B cell (primary cell): ENCODE measurements around the gene SLC9A3. TPM values are rescaled to one million over a fixed set of nuclear protein-coding genes. Genes with fewer than 3 reads are reported as not detected.

Source experiments
- ATAC-seq: fragments of 200-7000 bp; cut with Tn5 transposase; one replicate; pipeline ENCODE4 v1.10.0; 2021; ENCODE audit warnings: low read depth, mild to moderate bottlenecking, moderate number of reproducible peaks, moderate library complexity
- CTCF ChIA-PET: fragments of 350-600 bp; sonication (Branson Sonifier 250); formaldehyde crosslinking; loops from one replicate; lab custom pipeline; 2021; ENCODE audit warnings: antibody characterized with exemption, inconsistent platforms; lab: Charles Lee
- POLR2A ChIA-PET: fragments of 350-600 bp; sonication (Branson Sonifier 250); formaldehyde crosslinking; loops from one replicate; lab custom pipeline; 2021; ENCODE audit warnings: antibody characterized with exemption; lab: Charles Lee
- DNase-seq: peaks from one replicate; pipeline ENCODE4 v3.0.0; 2013
- H2AFZ ChIP-seq: 2 replicates; pipeline ENCODE4 v1.6.1; 2012; ENCODE audit warnings: mild to moderate bottlenecking, low read depth, low read length; ENCODE audit not compliant: insufficient read depth, poor library complexity, severe bottlenecking
- H3K27ac ChIP-seq, 2 donors: 1 replicate in 1 of 2; 2 replicates in 1 of 2; pipeline ENCODE4 v1.5.1; 2012 to 2013; ENCODE audit warnings: low read length in 2 of 2, mild to moderate bottlenecking in 2 of 2, moderate library complexity in 1 of 2
- H3K27me3 ChIP-seq, 4 experiments: fragments of 200-600 bp in 1 of 4; sonication (generic) in 1 of 4; replicated peaks in 1 of 4; 1 replicate in 2 of 4; 2 replicates in 2 of 4; pipeline versions ENCODE4 v1.6.1 to v1.7.0; 2013 to 2016; ENCODE audit warnings: low read length in 3 of 4, mild to moderate bottlenecking in 2 of 4, mixed read lengths in 1 of 4, moderate library complexity in 1 of 4; ENCODE audit not compliant: insufficient read depth in 4 of 4, control insufficient read depth in 3 of 4; ENCODE audit errors: control extremely low read depth in 1 of 4
- H3K36me3 ChIP-seq, 2 experiments: replicated peaks in 1 of 2; 1 replicate in 1 of 2; 2 replicates in 1 of 2; pipeline versions ENCODE4 v1.6.1 to v1.7.1; 2013; ENCODE audit warnings: low read length in 1 of 2; ENCODE audit not compliant: insufficient read depth in 2 of 2, control insufficient read depth in 1 of 2; ENCODE audit errors: control extremely low read depth in 1 of 2, extremely low read depth in 1 of 2
- H3K4me1 ChIP-seq, 2 donors: fragments of 200-600 bp in 1 of 2; sonication (generic) in 1 of 2; 1 replicate in 1 of 2; 2 replicates in 1 of 2; pipeline versions ENCODE4 v1.5.1 to v1.6.1; 2013 to 2017; ENCODE audit warnings: low read length in 2 of 2; ENCODE audit not compliant: control insufficient read depth in 2 of 2, insufficient read depth in 2 of 2
- H3K4me2 ChIP-seq: replicated peaks from 2 replicates; pipeline ENCODE3; 2012; ENCODE audit warnings: mild to moderate bottlenecking, low read depth, low read length; ENCODE audit not compliant: poor library complexity, severe bottlenecking
- H3K4me3 ChIP-seq, 5 experiments: fragments of 200-600 bp in 1 of 5; sonication (generic) in 1 of 5; 1 replicate in 3 of 5; 2 replicates in 2 of 5; pipeline versions ENCODE4 v1.5.1 to v1.7.0; 2011 to 2016; ENCODE audit warnings: low read length in 4 of 5, mild to moderate bottlenecking in 4 of 5, low read depth in 2 of 5, control low read depth in 1 of 5, moderate library complexity in 1 of 5; ENCODE audit not compliant: insufficient read depth in 1 of 5; ENCODE audit errors: control extremely low read depth in 1 of 5, extremely low read depth in 1 of 5
- H3K79me2 ChIP-seq: fragments of 200-600 bp; sonication (generic); one replicate; pipeline ENCODE4 v1.6.0; 2016; ENCODE audit warnings: low read length; ENCODE audit not compliant: control insufficient read depth, insufficient read depth
- H3K9ac ChIP-seq: fragments of 200-600 bp; sonication (generic); 2 replicates; pipeline ENCODE4 v1.6.1; 2017; ENCODE audit warnings: mild to moderate bottlenecking, low read length, moderate library complexity
- H3K9me3 ChIP-seq, 3 donors: one replicate each; pipeline versions ENCODE4 v1.6.1 to v1.7.1; 2013; ENCODE audit warnings: low read length in 2 of 3; ENCODE audit not compliant: control insufficient read depth in 2 of 3, insufficient read depth in 1 of 3; ENCODE audit errors: control extremely low read depth in 1 of 3
- H4K20me1 ChIP-seq: 2 replicates; pipeline ENCODE4 v1.6.0; 2012; ENCODE audit warnings: mild to moderate bottlenecking, low read length; ENCODE audit not compliant: insufficient read depth, control insufficient read depth, poor library complexity, severe bottlenecking
- H3K27ac Mint-ChIP-seq: one replicate; pipeline ENCODE4 v1.8.0; 2021; ENCODE audit warnings: mixed read lengths
- H3K27me3 Mint-ChIP-seq: one replicate; pipeline ENCODE4 v1.8.0; 2021; ENCODE audit warnings: mixed read lengths
- H3K4me1 Mint-ChIP-seq: one replicate; pipeline ENCODE4 v1.8.0; 2021; ENCODE audit warnings: mixed read lengths
- H3K4me3 Mint-ChIP-seq: one replicate; pipeline ENCODE4 v1.8.0; 2021; ENCODE audit warnings: mixed read lengths
- H3K9me3 Mint-ChIP-seq: one replicate; pipeline ENCODE4 v1.8.0; 2022; ENCODE audit warnings: mixed read lengths; ENCODE audit not compliant: insufficient read depth
- CTCF ChIP-seq: fragments of 200-600 bp; IDR thresholded peaks from one replicate; pipeline ENCODE4 v1.8.0; 2022; ENCODE audit warnings: antibody characterized with exemption, mild to moderate bottlenecking
- EZH2 ChIP-seq: IDR thresholded peaks from 2 replicates; pipeline ENCODE4 v1.6.1; 2012; ENCODE audit warnings: borderline replicate concordance, low read depth, mild to moderate bottlenecking, moderate library complexity, low read length; ENCODE audit not compliant: insufficient read depth, poor library complexity, severe bottlenecking
- WGBS: methylation state at CpG from one replicate; pipeline ENCODE4 v1.1.5; 2013; ENCODE audit warnings: missing lambda C conversion rate; ENCODE audit not compliant: insufficient coverage; 5-methylcytosine and 5-hydroxymethylcytosine counted together
- intact Hi-C: fragments of 100-400 bp; cut with micrococcal nuclease; formaldehyde crosslinking; loops from one replicate; pipeline ENCODE4 v1.10.0; 2022
- polyA plus RNA-seq: library from polyadenylated mRNA; depleted of rRNA; stranded (reverse); fragments of >200 nt; gene quantifications from 2 replicates; pipeline ENCODE4 v1.2.3, GENCODE V29; 2012
- total RNA-seq, 2 donors: library from RNA; stranded (reverse); fragments of 120-200 nt in 1 of 2; gene quantifications; 1 replicate in 1 of 2; 2 replicates in 1 of 2; pipeline versions ENCODE4 v1.2.3 to v1.2.4, GENCODE V29; 2013 to 2022

SLC9A3 gene
- total and polyA plus RNA-seq, 2 donors (not counting 1 experiment from before 2014, with no cell fraction given), result 0.84 to 2.0 TPM

GRCh38 chr5:484556-484955, 39.7 kb downstream of the SLC9A3 start:
- peaks cover 0 to 50% (median 5%) of the 10 kb centered on the region in 4 experiments for H3K27me3 ChIP-seq
- H3K4me1 Mint-ChIP-seq, result no peaks in the 10 kb centered on the region
- peaks cover 20% of the 10 kb centered on the region for H3K27me3 Mint-ChIP-seq
- no peaks in the 10 kb centered on the region for H3K79me2 ChIP-seq
- H3K4me3 ChIP-seq, result no peak overlapping the region
- H3K4me2 ChIP-seq, result no peak overlapping the region
- CTCF ChIA-PET, result no interaction called here
- H3K9me3 ChIP-seq, result peaks cover 0 to 15% (median 0%) of the 10 kb centered on the region in 3 donors
- no peak overlapping the region for H3K4me3 Mint-ChIP-seq
- POLR2A ChIA-PET, result no interaction called here
- 95% methylated on average over 23 of the region's 24 CpGs for WGBS
- no peaks in the 10 kb centered on the region for H4K20me1 ChIP-seq
- H3K27ac Mint-ChIP-seq, result no peak overlapping the region
- H3K4me1 ChIP-seq, result peaks cover 5 to 10% of the 10 kb centered on the region in 2 donors
- no peaks in the 10 kb centered on the region for H3K9me3 Mint-ChIP-seq
- no peak overlapping the region for H3K27ac ChIP-seq
- TF ChIP-seq EZH2 (no peak), CTCF (no peak)
- intact Hi-C loops, result no loop called here
- H3K9ac ChIP-seq, result no peak overlapping the region
- H2AFZ ChIP-seq, result no peak overlapping the region
- ATAC-seq (no peak), DNase-seq (no peak)
- no peaks in the 10 kb centered on the region for H3K36me3 ChIP-seq

- DNase-seq (no peak), ATAC-seq (no peak)
- Mint-ChIP-seq H3K4me3 (no peak overlapping the region), H3K27me3 (peaks cover 20% of the 10 kb centered on the region), H3K9me3 (no peaks in the 10 kb centered on the region), H3K4me1 (no peaks in the 10 kb centered on the region), H3K27ac (no peak overlapping the region)
- Histone ChIP-seq H4K20me1 (no peaks in the 10 kb centered on the region), H3K4me1 (peaks cover 5 to 10% of the 10 kb centered on the region in 2 donors), H2AFZ (no peak overlapping the region), H3K9me3 (peaks cover 0 to 15% (median 0%) of the 10 kb centered on the region in 3 donors), H3K4me3 (no peak overlapping the region), H3K36me3 (no peaks in the 10 kb centered on the region), H3K79me2 (no peaks in the 10 kb centered on the region), H3K4me2 (peak overlapping the region; percentile 15), H3K27me3 (peaks cover 0 to 59% (median 5%) of the 10 kb centered on the region in 4 experiments), H3K9ac (no peak overlapping the region), H3K27ac (no peak overlapping the region)
- TF ChIP-seq EZH2 (no peak), CTCF (no peak)
- intact Hi-C loops, result no loop called here
- CTCF ChIA-PET, result no interaction called here
- WGBS, result 3% methylated on average over 29 of the region's 34 CpGs
- POLR2A ChIA-PET, result no interaction called here
Measured at GRCh38 chr5:483434-484140, 40.7 kb downstream of the SLC9A3 start.
